ENCODE data around the gene TTL. TPM values are rescaled to one million over a fixed set of nuclear protein-coding genes. Genes with fewer than 3 reads are reported as not detected.
A peak's percentile ranks its signal among the peaks of the same experiment; 100 is the strongest.

TTL gene
- total RNA-seq, 1 donor from 2014 or later = 42.9 TPM

DNA sequence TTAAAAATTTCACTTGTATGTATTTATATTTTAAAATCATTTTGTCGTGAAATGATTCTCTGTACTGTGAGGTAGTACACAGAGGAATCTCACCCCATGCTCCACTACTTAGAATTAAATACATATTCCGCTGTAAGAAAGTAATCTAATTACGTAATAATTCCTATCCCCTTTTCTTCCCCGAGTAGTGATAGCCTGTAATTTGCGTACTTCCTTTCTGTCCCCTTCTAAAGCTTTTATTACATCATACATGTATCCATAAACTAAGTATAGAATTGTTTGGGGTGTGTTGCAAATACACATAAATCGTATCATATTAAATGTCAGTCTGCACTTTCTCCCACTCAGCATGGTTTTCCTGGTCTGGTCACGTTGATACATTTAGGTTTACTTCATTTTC lies 90.0 kb downstream of the TTL start:
- H3K27me3 Mint-ChIP-seq (ENCODE audit: low read depth) = no peaks in the 10 kb centered on the region
- H3K9me3 Mint-ChIP-seq = peaks cover 9% of the 10 kb centered on the region
- no peaks in the 10 kb centered on the region for H3K4me1 Mint-ChIP-seq
- DNase-seq (ENCODE audit: low spot score in 2 of 2, unreplicated experiment in 2 of 2) = no peak
- H3K4me3 Mint-ChIP-seq = no peak overlapping the region
- TF ChIP-seq, protein P1, sequence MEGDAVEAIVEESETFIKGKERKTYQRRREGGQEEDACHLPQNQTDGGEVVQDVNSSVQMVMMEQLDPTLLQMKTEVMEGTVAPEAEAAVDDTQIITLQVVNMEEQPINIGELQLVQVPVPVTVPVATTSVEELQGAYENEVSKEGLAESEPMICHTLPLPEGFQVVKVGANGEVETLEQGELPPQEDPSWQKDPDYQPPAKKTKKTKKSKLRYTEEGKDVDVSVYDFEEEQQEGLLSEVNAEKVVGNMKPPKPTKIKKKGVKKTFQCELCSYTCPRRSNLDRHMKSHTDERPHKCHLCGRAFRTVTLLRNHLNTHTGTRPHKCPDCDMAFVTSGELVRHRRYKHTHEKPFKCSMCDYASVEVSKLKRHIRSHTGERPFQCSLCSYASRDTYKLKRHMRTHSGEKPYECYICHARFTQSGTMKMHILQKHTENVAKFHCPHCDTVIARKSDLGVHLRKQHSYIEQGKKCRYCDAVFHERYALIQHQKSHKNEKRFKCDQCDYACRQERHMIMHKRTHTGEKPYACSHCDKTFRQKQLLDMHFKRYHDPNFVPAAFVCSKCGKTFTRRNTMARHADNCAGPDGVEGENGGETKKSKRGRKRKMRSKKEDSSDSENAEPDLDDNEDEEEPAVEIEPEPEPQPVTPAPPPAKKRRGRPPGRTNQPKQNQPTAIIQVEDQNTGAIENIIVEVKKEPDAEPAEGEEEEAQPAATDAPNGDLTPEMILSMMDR (IDR thresholded peaks at IDR 0.05; ENCODE audit: unreplicated experiment) = no peak
- peaks cover 58% of the 10 kb centered on the region for H3K36me3 Mint-ChIP-seq
- no peak overlapping the region for H3K27ac Mint-ChIP-seq

DNA sequence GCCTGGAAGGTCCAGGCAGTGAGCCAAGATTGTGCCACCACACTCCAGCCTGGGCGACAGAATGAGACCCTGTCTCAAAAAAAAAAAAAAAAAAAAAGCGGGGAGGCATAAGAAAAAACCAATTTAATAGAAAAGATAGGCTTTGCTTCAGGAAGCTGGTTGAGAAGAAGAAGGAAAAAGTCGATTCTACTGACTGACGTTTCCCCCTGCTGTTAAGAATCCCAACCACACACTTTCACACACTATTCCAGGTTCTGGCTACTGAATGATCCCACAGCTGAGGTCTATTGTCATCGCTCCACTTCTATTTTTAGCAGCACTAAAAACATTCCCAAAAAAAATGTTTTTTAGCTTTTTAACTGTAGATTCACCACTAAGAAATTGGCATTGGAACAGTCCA lies 95.8 kb downstream of the TTL start:
- DNase-seq (ENCODE audit: low spot score in 2 of 2, unreplicated experiment in 2 of 2) = no peak
- peaks cover 11% of the 10 kb centered on the region for H3K36me3 Mint-ChIP-seq
- no peaks in the 10 kb centered on the region for H3K9me3 Mint-ChIP-seq
- H3K4me1 Mint-ChIP-seq = no peaks in the 10 kb centered on the region
- TF ChIP-seq, protein P1 (IDR thresholded peaks at IDR 0.05; ENCODE audit: unreplicated experiment) = no peak
- no peaks in the 10 kb centered on the region for H3K27me3 Mint-ChIP-seq (ENCODE audit: low read depth)
- H3K4me3 Mint-ChIP-seq = no peak overlapping the region
- H3K27ac Mint-ChIP-seq = no peak overlapping the region

DNA sequence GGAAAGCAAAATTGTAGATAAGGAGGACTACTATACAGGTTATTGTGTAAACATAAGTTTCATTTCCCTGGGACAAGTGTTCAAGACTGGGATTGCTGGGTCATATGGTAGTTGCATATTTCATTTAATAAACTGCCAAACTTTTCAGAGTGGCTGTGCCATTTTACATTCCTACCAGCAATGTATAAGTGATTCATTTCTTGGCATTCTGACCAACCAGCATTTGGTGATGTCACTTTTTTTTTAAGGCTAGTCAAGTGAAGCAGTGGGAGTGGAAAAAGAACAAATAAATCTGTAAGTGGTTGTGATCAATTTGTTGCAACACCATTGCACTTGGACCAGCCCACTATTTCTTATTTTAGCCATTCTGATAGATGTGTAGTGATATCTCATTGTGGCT lies 97.3 kb downstream of the TTL start:
- no peaks in the 10 kb centered on the region for H3K27me3 Mint-ChIP-seq (ENCODE audit: low read depth)
- DNase-seq (ENCODE audit: low spot score in 2 of 2, unreplicated experiment in 2 of 2) = no peak
- H3K36me3 Mint-ChIP-seq = peaks cover 9% of the 10 kb centered on the region

DNA sequence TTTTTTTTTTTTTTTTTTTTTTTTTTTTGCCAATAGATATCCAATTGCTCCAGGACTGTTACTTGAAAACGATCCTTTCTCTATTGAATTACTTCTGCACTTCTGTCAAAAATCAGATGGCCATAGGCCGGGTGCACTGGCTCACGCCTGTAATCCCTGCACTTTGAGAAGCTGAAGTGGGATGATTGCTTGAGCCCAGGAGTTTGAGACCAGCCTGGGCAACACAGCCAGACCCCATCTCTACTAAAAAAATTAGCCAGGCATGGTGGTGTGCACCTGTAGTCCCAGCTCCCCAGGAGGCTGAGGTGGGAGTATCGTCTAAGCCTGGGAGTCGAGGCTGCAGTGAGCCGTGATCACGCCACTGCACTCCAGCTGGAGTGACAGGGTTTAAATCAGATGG lies 98.1 kb downstream of the TTL start:
- H3K27ac Mint-ChIP-seq = no peak overlapping the region
- peaks cover 11% of the 10 kb centered on the region for H3K4me1 Mint-ChIP-seq
- no peaks in the 10 kb centered on the region for H3K9me3 Mint-ChIP-seq
- H3K4me3 Mint-ChIP-seq = no peak overlapping the region
- no peaks in the 10 kb centered on the region for H3K27me3 Mint-ChIP-seq (ENCODE audit: low read depth)
- H3K36me3 Mint-ChIP-seq = peaks cover 9% of the 10 kb centered on the region
- TF ChIP-seq, protein P1 (IDR thresholded peaks at IDR 0.05; ENCODE audit: unreplicated experiment) = no peak
- no peak for DNase-seq (ENCODE audit: low spot score in 2 of 2, unreplicated experiment in 2 of 2)

More for the DNA sequence above, 97.3 kb downstream of the TTL start:
- H3K4me3 Mint-ChIP-seq = no peak overlapping the region
- H3K9me3 Mint-ChIP-seq = no peaks in the 10 kb centered on the region
- H3K4me1 Mint-ChIP-seq = peaks cover 5% of the 10 kb centered on the region
- no peak overlapping the region for H3K27ac Mint-ChIP-seq
- TF ChIP-seq, protein P1 (IDR thresholded peaks at IDR 0.05; ENCODE audit: unreplicated experiment) = no peak

DNA sequence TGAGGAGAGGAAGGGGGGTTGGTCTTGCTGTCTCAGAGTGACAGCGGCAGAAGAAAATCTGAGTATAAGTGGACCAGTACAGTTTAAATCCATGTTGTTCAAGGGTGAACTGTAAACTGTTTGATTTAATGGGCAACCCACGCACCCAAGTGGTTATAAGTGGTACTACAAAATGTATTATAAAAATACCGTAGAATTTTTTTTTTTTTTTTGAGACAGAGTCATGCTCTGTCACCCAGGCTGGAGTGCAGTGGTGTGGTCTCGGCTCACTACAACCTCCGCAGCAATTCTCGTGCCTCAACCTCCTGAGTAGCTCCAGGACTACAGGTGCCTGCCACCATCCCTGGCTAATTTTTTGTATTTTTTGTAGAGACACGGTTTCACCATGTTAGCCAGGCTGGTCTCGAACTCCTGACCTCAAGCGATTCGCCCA lies 100.4 kb downstream of the TTL start:
- H3K4me3 Mint-ChIP-seq = peak overlapping the region; percentile 34
- H3K27me3 Mint-ChIP-seq (ENCODE audit: low read depth) = no peaks in the 10 kb centered on the region
- H3K27ac Mint-ChIP-seq = no peak overlapping the region
- H3K4me1 Mint-ChIP-seq = peaks cover 21% of the 10 kb centered on the region
- H3K9me3 Mint-ChIP-seq = no peaks in the 10 kb centered on the region
- DNase-seq (ENCODE audit: low spot score in 2 of 2, unreplicated experiment in 2 of 2) = no peak
- TF ChIP-seq, protein P1 (IDR thresholded peaks at IDR 0.05; ENCODE audit: unreplicated experiment) = peak; percentile 95
- H3K36me3 Mint-ChIP-seq = peaks cover 11% of the 10 kb centered on the region

Measured in mesothelial cell of epicardium (in vitro differentiated cells).